ENCODE results near the gene CDNF. TPM values are rescaled to one million over a fixed set of nuclear protein-coding genes. Genes with fewer than 3 reads are reported as not detected.

The CDNF gene
- total RNA-seq, 2 experiments from 2014 or later: 0.63 to 0.75 TPM

- ChIA-PET POLR2A (no interaction called here), CTCF (no interaction called here)
- no peaks in the 10 kb centered on the region for H3K9me3 Mint-ChIP-seq
- H3K4me3 Mint-ChIP-seq: no peak overlapping the region
- DNase-seq: no peak
- H3K4me1 Mint-ChIP-seq: peaks cover 17% of the 10 kb centered on the region
- no peaks in the 10 kb centered on the region for H3K36me3 Mint-ChIP-seq (ENCODE audit: low read depth)
- no peak overlapping the region for H3K27ac Mint-ChIP-seq
- no peaks in the 10 kb centered on the region for H3K27me3 Mint-ChIP-seq
Observed at GRCh38 chr10:14810969-14811953, 26.6 kb downstream of the CDNF start.

GRCh38 chr10:14806318-14806717, 31.5 kb downstream of the CDNF start:
- H3K27ac Mint-ChIP-seq: no peak overlapping the region
- ChIA-PET POLR2A (no interaction called here), CTCF (no interaction called here)
- H3K27me3 Mint-ChIP-seq: peaks cover 5% of the 10 kb centered on the region
- H3K4me3 Mint-ChIP-seq: no peak overlapping the region
- DNase-seq: no peak
- H3K36me3 Mint-ChIP-seq (ENCODE audit: low read depth): no peaks in the 10 kb centered on the region
- H3K9me3 Mint-ChIP-seq: no peaks in the 10 kb centered on the region
- H3K4me1 Mint-ChIP-seq: peaks cover under 1% of the 10 kb centered on the region

GRCh38 chr10:14803827-14804226, 34.0 kb downstream of the CDNF start:
- no peaks in the 10 kb centered on the region for H3K9me3 Mint-ChIP-seq
- H3K4me1 Mint-ChIP-seq: no peaks in the 10 kb centered on the region
- H3K4me3 Mint-ChIP-seq: no peak overlapping the region
- ChIA-PET POLR2A (no interaction called here), CTCF (no interaction called here)
- H3K27me3 Mint-ChIP-seq: peaks cover 9% of the 10 kb centered on the region
- no peak overlapping the region for H3K27ac Mint-ChIP-seq
- DNase-seq: no peak
- no peaks in the 10 kb centered on the region for H3K36me3 Mint-ChIP-seq (ENCODE audit: low read depth)

GRCh38 chr10:14801723-14802122, 36.1 kb downstream of the CDNF start:
- Mint-ChIP-seq H3K36me3 (ENCODE audit: low read depth) (no peaks in the 10 kb centered on the region), H3K27me3 (peaks cover 11% of the 10 kb centered on the region), H3K27ac (no peak overlapping the region), H3K4me1 (no peaks in the 10 kb centered on the region), H3K9me3 (no peaks in the 10 kb centered on the region), H3K4me3 (no peak overlapping the region)
- ChIA-PET CTCF (interaction anchor here (1.0 kb wide), 1 partner anchor 21 kb away, joined by 3 read pairs; no protein-coding TSS in a partner anchor), POLR2A (no interaction called here)
- no peak for DNase-seq

- CTCF ChIA-PET: no interaction called here
- H3K27me3 Mint-ChIP-seq: peaks cover 11% of the 10 kb centered on the region
- H3K27ac Mint-ChIP-seq: no peak overlapping the region
Observed at GRCh38 chr10:14800397-14800796, 37.4 kb downstream of the CDNF start.

GRCh38 chr10:14798636-14799035, 39.2 kb downstream of the CDNF start:
- CTCF ChIA-PET: interaction anchor here (1.1 kb wide), 1 partner anchor 8 kb away, joined by 3 read pairs; no protein-coding TSS in a partner anchor

More at GRCh38 chr10:14800397-14800796, 37.4 kb downstream of the CDNF start:
- no peak for DNase-seq
- POLR2A ChIA-PET: no interaction called here
- H3K4me1 Mint-ChIP-seq: no peaks in the 10 kb centered on the region
- H3K9me3 Mint-ChIP-seq: no peaks in the 10 kb centered on the region
- H3K4me3 Mint-ChIP-seq: no peak overlapping the region
- no peaks in the 10 kb centered on the region for H3K36me3 Mint-ChIP-seq (ENCODE audit: low read depth)

GRCh38 chr10:14787938-14788337, 49.9 kb downstream of the CDNF start:
- DNase-seq: no peak
- CTCF ChIA-PET: no interaction called here
- H3K9me3 Mint-ChIP-seq: peaks cover 8% of the 10 kb centered on the region
- no peaks in the 10 kb centered on the region for H3K4me1 Mint-ChIP-seq
- H3K27ac Mint-ChIP-seq: no peak overlapping the region
- peaks cover 3% of the 10 kb centered on the region for H3K36me3 Mint-ChIP-seq (ENCODE audit: low read depth)
- no peak overlapping the region for H3K4me3 Mint-ChIP-seq
- no peaks in the 10 kb centered on the region for H3K27me3 Mint-ChIP-seq
- POLR2A ChIA-PET: no interaction called here

More at GRCh38 chr10:14798636-14799035, 39.2 kb downstream of the CDNF start:
- H3K27me3 Mint-ChIP-seq: peaks cover 12% of the 10 kb centered on the region
- DNase-seq: no peak
- POLR2A ChIA-PET: no interaction called here
- H3K9me3 Mint-ChIP-seq: no peaks in the 10 kb centered on the region
- H3K36me3 Mint-ChIP-seq (ENCODE audit: low read depth): no peaks in the 10 kb centered on the region
- no peak overlapping the region for H3K4me3 Mint-ChIP-seq
- no peak overlapping the region for H3K27ac Mint-ChIP-seq
- H3K4me1 Mint-ChIP-seq: no peaks in the 10 kb centered on the region

GRCh38 chr10:14784459-14785055, 53.3 kb downstream of the CDNF start:
- ChIA-PET POLR2A (no interaction called here), CTCF (no interaction called here)

GRCh38 chr10:14782691-14783363, 55.0 kb downstream of the CDNF start:
- ChIA-PET CTCF (no interaction called here), POLR2A (no interaction called here)
- Mint-ChIP-seq H3K27me3 (no peaks in the 10 kb centered on the region), H3K9me3 (peaks cover 8% of the 10 kb centered on the region), H3K27ac (no peak overlapping the region), H3K36me3 (ENCODE audit: low read depth) (peaks cover 3% of the 10 kb centered on the region), H3K4me3 (no peak overlapping the region), H3K4me1 (peaks cover 3% of the 10 kb centered on the region)
- no peak for DNase-seq

More at GRCh38 chr10:14784459-14785055, 53.3 kb downstream of the CDNF start:
- Mint-ChIP-seq H3K27ac (no peak overlapping the region), H3K36me3 (ENCODE audit: low read depth) (peaks cover 3% of the 10 kb centered on the region), H3K27me3 (no peaks in the 10 kb centered on the region), H3K4me1 (peaks cover 3% of the 10 kb centered on the region), H3K9me3 (peaks cover 8% of the 10 kb centered on the region), H3K4me3 (no peak overlapping the region)
- no peak for DNase-seq

GRCh38 chr10:14781763-14782162, 56.1 kb downstream of the CDNF start:
- Mint-ChIP-seq H3K36me3 (ENCODE audit: low read depth) (peaks cover 3% of the 10 kb centered on the region), H3K9me3 (peaks cover 8% of the 10 kb centered on the region), H3K4me3 (no peak overlapping the region), H3K27ac (no peak overlapping the region), H3K4me1 (peaks cover 3% of the 10 kb centered on the region), H3K27me3 (no peaks in the 10 kb centered on the region)
- DNase-seq: no peak
- CTCF ChIA-PET: no interaction called here
- POLR2A ChIA-PET: no interaction called here

GRCh38 chr10:14779001-14779651, 58.7 kb downstream of the CDNF start:
- CTCF ChIA-PET: no interaction called here
- H3K4me3 Mint-ChIP-seq: no peak overlapping the region
- DNase-seq: no peak
- H3K4me1 Mint-ChIP-seq: peaks cover 3% of the 10 kb centered on the region
- H3K27ac Mint-ChIP-seq: no peak overlapping the region
- H3K36me3 Mint-ChIP-seq (ENCODE audit: low read depth): no peaks in the 10 kb centered on the region
- no peaks in the 10 kb centered on the region for H3K27me3 Mint-ChIP-seq
- H3K9me3 Mint-ChIP-seq: no peaks in the 10 kb centered on the region
- POLR2A ChIA-PET: no interaction called here

- Mint-ChIP-seq H3K9me3 (no peaks in the 10 kb centered on the region), H3K27me3 (peaks cover 2% of the 10 kb centered on the region), H3K4me3 (no peak overlapping the region), H3K27ac (no peak overlapping the region), H3K36me3 (ENCODE audit: low read depth) (no peaks in the 10 kb centered on the region), H3K4me1 (no peaks in the 10 kb centered on the region)
- CTCF ChIA-PET: no interaction called here
- no peak for DNase-seq
- POLR2A ChIA-PET: no interaction called here
Observed at GRCh38 chr10:14776546-14776945, 61.3 kb downstream of the CDNF start.

- ChIA-PET CTCF (no interaction called here), POLR2A (no interaction called here)
- DNase-seq: no peak
- Mint-ChIP-seq H3K27ac (no peak overlapping the region), H3K27me3 (peaks cover 2% of the 10 kb centered on the region), H3K36me3 (ENCODE audit: low read depth) (no peaks in the 10 kb centered on the region), H3K4me1 (no peaks in the 10 kb centered on the region), H3K9me3 (no peaks in the 10 kb centered on the region), H3K4me3 (no peak overlapping the region)
Observed at GRCh38 chr10:14775656-14776055, 62.2 kb downstream of the CDNF start.

Measured in activated CD4-positive, alpha-beta memory T cell treated with anti-CD3 and anti-CD28 coated beads, Interleukin-2, amount 10 ng/mL, durations not matched to agents 7 days and 5 days (primary cell).